HG02763 (cell line): ENCODE measurements around the gene OGFOD2.
"Not testable (repeated sequence)": the region's sequence is repeated elsewhere in the genome, so short reads cannot be mapped to it uniquely, and the experiment has no call there.

Source experiments
- ATAC-seq: cut with Tn5 transposase; IDR thresholded peaks from one replicate; pipeline ENCODE4 v1.9.1; 2021; ENCODE audit warnings: mild to moderate bottlenecking, moderate library complexity; ENCODE audit not compliant: unreplicated experiment

OGFOD2 gene

DNA sequence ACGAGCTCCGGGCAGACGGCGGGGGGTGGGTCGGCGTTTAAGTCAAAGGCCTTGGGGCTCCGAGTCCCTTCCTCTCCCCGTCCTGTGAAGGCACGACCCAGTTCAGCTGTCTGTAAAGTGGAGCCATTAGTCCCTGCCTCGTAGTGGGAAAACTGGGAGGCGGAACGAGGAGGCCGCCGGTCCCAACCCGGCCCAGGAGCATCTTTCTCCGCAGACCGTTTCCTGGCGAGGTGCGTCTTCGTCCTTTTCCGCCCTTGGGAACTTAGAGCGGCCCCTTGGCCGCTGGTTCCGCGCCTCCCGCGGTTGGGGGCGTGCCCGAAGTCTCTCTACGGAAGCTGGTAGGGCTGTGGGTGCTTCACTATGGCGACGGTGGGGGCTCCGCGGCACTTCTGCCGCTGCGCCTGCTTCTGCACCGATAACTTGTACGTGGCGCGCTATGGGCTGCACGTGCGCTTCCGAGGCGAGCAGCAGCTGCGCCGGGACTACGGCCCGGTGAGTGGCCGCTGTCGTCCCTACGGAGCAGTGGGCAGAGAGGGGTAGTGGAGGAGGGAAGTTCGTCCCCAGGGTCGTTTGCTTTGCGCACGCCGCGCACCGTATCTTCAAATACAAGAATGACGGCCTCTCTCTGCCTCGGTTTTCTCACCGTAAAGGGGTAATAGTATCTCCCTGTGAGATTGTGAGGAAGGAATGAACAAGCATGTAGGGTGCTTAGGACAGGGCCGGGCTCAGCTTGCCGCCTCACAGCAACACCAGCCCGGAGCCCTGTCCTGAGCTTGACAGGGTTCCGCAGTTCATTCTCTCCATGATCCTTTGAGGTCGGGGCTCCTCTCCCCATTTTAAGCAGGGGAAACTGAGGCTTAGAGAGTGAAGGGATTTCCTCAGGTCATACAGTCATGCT, at the start of gene OGFOD2:
Gene OGFOD2 (plus strand): TSS at position 353 of the 898 bp plus-strand sequence. CDS start 8 bp downstream, at position 361.
- peak; percentile 67 for ATAC-seq

DNA sequence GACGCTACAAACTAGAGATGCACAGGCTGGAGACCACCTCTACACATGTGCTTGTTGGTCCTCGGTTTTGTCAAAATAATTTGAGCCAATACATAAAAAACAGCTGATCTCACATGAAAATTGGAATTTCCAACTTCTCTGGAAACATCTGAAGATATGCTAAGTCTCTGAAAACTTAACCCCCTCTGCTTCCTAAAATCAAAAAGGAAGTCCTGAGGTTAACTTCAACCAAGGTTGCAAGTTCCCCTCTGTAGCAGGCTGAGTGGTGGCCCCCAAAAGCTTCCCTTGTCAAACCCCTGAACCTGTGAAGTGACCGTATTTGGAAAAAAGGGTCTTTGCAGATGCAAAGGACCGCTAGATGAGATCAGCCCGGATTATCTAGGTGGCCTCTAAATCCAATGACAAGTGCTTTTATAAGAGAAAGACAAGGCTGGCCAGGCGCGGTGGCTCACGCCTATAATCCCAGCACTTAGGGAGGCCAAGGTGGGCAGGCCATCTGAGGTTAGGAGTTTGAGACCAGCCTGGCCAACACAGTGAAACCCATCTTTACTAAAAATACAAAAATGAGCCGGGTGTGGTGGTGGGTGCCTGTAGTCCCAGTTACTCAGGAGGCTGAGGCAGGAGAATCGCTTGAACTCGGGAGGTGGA, 47.2 kb upstream of the OGFOD2 start:
- no peak for ATAC-seq

GRCh38 chr12:122928404-122929147, 46.5 kb upstream of the OGFOD2 start:
- ATAC-seq: no peak

- ATAC-seq: no peak
These were observed 45.9 kb upstream of the OGFOD2 start for GRCh38 chr12:122929148-122929538.

GRCh38 chr12:122929812-122930211, 45.2 kb upstream of the OGFOD2 start:
- no peak for ATAC-seq

DNA sequence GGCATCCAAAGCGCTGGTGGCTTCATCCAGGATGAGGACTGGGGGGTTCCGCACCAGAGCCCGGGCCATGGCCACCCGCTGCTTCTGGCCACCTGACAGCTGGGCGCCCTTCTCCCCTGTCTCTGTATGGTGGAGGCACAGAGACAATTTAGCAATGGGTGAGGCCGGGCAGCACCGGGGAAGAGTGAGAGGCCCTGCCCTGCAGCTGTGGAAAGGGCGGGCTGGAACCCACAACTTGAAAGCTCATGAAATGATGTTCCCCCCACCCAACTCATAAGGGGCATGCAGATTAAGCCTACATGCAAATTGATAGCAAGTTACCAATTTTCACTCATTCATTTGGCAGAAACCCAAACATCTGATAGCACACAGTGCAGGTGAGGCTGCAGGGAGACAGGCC, 42.8 kb upstream of the OGFOD2 start:
- no peak for ATAC-seq

DNA sequence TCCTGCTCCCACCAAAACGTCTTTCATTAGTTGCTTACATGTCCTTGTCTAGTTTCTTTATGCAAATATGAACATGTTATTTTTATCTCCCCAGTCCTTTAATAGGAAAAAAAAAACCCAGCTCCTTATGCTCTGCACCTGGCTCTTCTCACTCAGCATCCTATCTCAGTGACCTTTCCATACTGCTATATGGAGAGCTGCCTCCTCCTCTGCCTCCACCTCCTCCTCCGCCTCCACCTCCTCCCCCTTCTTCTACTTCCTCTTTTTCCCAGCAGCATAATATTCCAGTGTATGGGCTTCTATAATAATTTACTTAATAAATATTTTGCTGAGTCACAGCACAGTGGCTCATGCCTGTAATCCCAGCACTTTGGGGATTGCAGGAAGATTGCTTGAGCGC, 40.3 kb upstream of the OGFOD2 start:
- peak; percentile 52 for ATAC-seq

DNA sequence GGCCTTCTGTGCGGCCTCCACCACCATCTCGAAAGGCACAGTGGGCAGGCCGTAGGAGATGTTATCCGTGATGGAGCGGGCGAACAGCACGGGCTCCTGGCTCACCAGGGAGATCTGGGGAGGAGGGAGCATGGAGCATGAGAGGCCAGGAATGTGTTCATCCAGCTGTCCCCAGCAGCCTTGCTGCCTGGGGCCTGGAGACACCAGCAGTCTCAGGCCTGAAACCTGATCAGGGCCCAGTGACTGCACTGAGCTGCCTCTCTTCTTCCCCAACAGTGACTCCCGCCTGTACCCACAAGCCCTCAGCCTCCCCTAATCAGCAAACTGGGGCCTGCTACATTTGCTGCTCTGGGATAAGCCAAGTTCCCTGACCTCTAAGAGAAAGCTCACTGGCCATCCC, 39.7 kb upstream of the OGFOD2 start:
- no peak for ATAC-seq

DNA sequence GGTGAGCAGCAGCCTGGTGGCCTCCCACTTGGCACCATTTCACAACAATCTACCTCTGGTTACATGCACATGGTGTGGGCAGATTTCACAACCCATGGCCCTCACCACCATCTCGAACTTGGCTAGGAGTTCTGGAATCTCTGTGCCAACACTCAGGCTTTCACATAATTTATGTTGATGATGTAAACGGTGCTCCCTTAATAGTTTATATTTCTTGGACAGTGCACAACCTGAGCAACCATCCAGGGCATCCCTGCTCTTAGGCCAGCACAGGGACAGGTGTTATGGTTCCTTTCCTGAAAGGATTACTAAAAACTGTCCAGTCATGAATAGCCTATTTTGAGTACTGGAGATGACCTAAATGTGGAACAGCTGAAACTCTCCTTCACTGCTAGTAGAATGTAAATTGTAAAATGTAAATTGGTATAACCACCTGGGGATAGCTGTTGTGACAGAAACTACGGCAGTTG, 37.4 kb upstream of the OGFOD2 start:
- ATAC-seq: no peak

- ATAC-seq: no peak
These were observed 35.9 kb upstream of the OGFOD2 start for GRCh38 chr12:122939125-122939524.

DNA sequence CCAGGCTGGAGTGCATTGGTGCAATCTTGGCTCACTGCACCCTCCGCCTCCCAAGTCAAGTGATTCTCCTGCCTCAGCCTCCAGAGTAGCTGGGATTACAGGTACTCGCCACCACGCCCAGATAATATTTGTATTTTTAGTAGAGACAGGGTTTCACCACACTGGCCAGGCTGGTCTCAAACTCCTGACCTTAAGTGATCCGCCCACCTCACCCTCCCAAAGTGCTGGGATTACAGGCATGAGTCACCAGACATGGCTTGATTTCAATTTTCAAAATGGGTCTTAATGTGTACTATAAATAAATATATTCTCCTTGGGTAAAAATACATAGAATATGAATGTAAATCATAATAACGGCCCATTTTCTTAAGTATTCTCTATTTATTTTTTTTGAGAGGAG, 33.7 kb upstream of the OGFOD2 start:
- ATAC-seq: not testable (repeated sequence)

- ATAC-seq: no peak
These were observed 32.4 kb upstream of the OGFOD2 start for GRCh38 chr12:122942637-122943036.

DNA sequence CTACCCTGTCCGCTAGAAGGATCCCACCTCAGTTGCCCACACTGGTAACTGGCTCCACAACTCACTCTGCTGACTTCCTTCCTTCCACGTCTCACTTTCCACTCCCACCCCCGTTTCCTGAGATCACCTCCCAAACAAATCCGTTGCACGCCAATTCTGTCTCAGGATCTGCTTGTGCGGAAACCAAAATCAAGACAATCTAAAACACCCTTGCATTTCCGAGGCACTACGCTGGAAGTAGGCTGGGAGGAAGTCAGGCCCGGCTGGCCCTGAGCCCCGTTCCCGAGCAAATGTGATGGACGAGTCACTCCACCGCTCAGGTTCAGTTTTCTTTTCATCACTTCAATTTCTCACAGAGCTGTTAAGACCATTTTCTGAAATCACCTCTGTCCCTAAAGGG, 31.8 kb upstream of the OGFOD2 start:
- no peak for ATAC-seq

DNA sequence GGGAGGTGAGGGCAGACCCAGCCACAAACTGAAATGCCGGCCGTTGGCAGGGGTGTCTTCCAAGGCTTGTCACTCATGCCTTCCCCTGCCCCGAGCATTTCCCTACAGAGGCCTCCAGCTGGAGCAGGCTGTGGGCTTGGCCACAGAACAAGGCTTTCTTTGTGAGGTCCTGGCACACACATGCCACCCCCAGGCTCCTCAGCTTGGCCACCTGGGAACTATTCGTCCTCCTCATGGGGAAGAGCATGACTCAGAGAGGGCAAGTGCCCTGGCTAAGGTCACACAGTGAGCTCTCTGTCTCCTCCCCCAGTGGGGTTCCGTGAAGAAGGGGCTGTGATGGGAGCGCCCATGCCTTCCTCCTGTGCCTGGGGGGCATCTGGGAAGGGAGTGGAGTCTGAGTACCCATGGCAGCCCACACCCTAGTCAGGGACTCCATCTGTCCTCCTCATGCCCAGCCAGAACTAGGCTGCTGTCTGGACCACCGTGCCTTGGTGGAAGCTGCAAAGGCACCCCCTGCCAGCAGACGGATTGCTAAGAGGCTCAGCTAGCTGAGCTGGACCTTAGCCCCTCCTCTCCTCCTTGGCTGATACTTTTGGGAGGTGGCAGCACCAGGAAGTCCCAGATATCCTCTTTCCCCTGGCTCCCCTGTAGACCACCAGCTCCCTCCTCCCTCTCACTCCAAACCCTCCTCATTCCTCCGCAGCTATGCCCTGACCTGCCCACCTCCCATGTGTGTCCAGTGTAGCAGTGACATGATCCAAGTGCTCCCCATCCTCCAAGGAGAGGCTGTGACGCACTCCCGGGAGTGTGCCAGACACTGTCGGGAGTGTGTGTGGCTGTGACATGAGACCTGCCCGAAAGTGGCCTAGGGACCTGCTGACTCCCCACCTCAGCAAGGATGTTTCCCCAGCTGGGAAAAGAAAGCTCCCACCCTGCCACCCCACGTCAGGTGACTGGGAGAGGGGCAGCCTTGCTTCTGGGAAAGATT, 30.1 kb upstream of the OGFOD2 start:
- ATAC-seq: no peak

GRCh38 chr12:122946690-122947341, 28.2 kb upstream of the OGFOD2 start:
- ATAC-seq: peak; percentile 71

DNA sequence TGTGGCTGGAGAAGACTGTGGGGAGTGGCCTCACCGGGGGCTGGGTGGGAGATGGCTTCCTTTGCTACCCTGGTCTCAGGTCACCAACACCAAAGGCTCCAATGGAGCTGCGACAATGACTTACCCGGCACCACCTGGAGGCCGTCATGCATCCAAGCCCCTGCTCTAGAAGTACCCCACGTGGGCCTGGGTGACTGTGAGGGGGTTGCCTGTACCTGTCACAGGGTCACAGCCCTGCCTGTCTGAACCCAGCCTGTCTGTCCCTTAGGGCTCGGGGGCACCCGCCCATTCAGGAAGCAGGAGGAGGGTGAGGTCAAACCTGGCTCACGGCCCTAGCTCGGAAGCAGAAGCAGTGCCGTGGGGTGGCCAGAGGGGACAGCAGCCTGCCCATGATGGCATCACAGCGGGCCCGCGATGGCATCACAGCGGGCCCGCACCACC, 27.7 kb upstream of the OGFOD2 start:
- ATAC-seq: peak; percentile 4

DNA sequence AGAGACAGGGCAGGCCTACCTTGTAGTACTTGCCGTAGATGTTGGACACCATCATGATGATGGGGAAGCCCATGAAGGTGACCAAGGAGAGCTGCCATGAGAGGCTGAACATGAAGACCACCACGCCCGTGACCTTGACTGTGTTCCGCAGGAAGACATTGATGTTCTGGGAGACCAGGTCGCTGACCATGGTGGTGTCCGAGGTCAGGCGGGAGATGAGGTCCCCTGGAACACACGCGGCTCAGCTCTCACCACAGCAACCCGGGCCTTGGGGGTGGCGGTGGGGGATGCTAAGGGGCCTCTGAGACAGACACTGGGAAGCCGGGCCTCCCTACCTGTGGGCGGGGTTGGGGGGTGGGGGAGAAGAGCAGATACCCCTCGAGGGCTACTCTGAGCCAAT, 26.4 kb upstream of the OGFOD2 start:
- no peak for ATAC-seq

GRCh38 chr12:122949405-122949804, 25.6 kb upstream of the OGFOD2 start:
- ATAC-seq: no peak

DNA sequence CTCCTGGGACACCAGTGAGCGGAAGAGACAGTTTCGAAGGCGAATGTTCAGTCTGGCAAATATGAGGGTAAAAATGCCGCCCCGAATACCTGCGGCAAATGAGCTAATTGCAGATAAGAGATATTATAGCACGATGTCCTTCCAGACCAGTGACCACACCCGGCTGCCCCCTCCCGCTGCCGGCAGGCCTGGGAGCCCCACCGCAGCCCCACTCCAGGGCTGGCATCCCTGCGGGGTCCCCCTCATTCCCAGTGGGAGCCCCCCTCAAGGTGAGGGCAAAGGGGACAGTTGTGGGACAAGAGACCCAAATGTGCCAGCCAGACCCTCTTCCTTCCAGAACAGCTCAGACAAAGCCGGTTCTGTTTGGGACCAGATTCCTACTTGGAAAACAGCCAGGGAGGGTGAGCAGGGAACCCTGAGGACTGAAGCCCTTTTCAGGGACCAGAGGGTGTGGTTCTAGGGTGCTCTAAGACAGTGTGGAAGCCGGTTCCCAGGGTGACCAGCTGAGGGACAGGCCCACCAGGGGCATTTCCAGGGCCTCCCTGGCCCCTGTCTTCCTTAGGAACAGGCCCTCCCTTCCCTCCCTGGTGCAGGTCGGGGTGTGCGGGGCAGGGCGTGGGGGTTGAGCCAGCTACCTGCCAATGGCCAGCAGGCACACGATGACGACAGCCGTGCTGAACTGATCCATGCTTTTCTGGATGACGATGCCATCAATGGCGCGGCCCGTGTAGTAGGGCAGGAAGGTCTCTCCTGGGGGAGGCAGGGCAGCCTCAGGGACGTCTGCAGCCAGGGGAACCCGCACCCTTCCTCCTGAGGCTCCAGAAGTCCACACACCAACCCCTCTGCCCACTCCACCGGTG, 25.0 kb upstream of the OGFOD2 start:
- no peak for ATAC-seq
